Ureter (tissue), 1 donor: ENCODE measurements around the gene PRSS38. TPM values are rescaled to one million over a fixed set of nuclear protein-coding genes. Genes with fewer than 3 reads are reported as not detected.
"Not testable (repeated sequence)": the region's sequence is repeated elsewhere in the genome, so short reads cannot be mapped to it uniquely, and the experiment has no call there.

Source experiments
- DNase-seq: peaks from one replicate; pipeline ENCODE4 v3.0.0-alpha.2; 2020; ENCODE audit warnings: low spot score
- total RNA-seq: library from RNA; stranded (reverse); gene quantifications from one replicate; pipeline ENCODE4 v1.2.4, GENCODE V29; 2023
- donor health status: DM: yes; HTN: yes; CAD: no.

PRSS38 gene
- total RNA-seq, 1 donor from 2014 or later = not detected

- no peak for DNase-seq
These were observed 29.1 kb downstream of the PRSS38 start for GRCh38 chr1:227844320-227845146.

- DNase-seq = no peak
These were observed 29.6 kb downstream of the PRSS38 start for GRCh38 chr1:227845147-227845458.

GRCh38 chr1:227845519-227845918 is 30.0 kb downstream of the PRSS38 start:
- no peak for DNase-seq

GRCh38 chr1:227846265-227846858 is 30.9 kb downstream of the PRSS38 start:
- DNase-seq = no peak

- not testable (repeated sequence) for DNase-seq
These were observed 31.6 kb downstream of the PRSS38 start for GRCh38 chr1:227847046-227847445.

- no peak for DNase-seq
These were observed 33.0 kb downstream of the PRSS38 start for GRCh38 chr1:227848430-227848932.

GRCh38 chr1:227849251-227849650 is 33.8 kb downstream of the PRSS38 start:
- no peak for DNase-seq

- no peak for DNase-seq
These were observed 38.7 kb downstream of the PRSS38 start for GRCh38 chr1:227854189-227854588.

- no peak for DNase-seq
These were observed 40.2 kb downstream of the PRSS38 start for GRCh38 chr1:227855687-227856086.

- no peak for DNase-seq
These were observed 40.8 kb downstream of the PRSS38 start for GRCh38 chr1:227856147-227856858.

- no peak for DNase-seq
These were observed 49.4 kb downstream of the PRSS38 start for GRCh38 chr1:227864882-227865281.

- no peak for DNase-seq
These were observed 53.9 kb downstream of the PRSS38 start for GRCh38 chr1:227869279-227869842.

- no peak for DNase-seq
These were observed 54.4 kb downstream of the PRSS38 start for GRCh38 chr1:227869851-227870305.

GRCh38 chr1:227870366-227870765 is 54.9 kb downstream of the PRSS38 start:
- DNase-seq = no peak

- not testable (repeated sequence) for DNase-seq
These were observed 56.4 kb downstream of the PRSS38 start for GRCh38 chr1:227871892-227872291.

GRCh38 chr1:227877810-227878209 is 62.3 kb downstream of the PRSS38 start:
- DNase-seq = not testable (repeated sequence)

- DNase-seq = peak; percentile 31
These were observed 65.0 kb downstream of the PRSS38 start for GRCh38 chr1:227880342-227880924.

- peak; percentile 39 for DNase-seq
These were observed 67.6 kb downstream of the PRSS38 start for GRCh38 chr1:227883073-227883520.

GRCh38 chr1:227883641-227884301 is 68.3 kb downstream of the PRSS38 start:
- peak; percentile 42 for DNase-seq

GRCh38 chr1:227884370-227885134 is 69.1 kb downstream of the PRSS38 start:
- DNase-seq = no peak
